ENCODE data around the gene SPI1. TPM values are rescaled to one million over a fixed set of nuclear protein-coding genes. Genes with fewer than 3 reads are reported as not detected.

Gene SPI1
- not detected for polyA plus RNA-seq (2013, experiment 1 of 2)
- 0.03 TPM for polyA plus RNA-seq (2013, experiment 2 of 2)

GRCh38 chr11:47378010-47378835, at the start of gene SPI1:
TSS of gene SPI1 (minus strand) at chr11:47378547. CDS start at chr11:47378353, 194 bp downstream.
- H2BK15ac ChIP-seq (ENCODE audit: low read length) = peak within 1 kb of the TSS; percentile 52
- H3K79me1 ChIP-seq (ENCODE audit: low read depth, low read length) = no peaks in the 10 kb centered on the region
- H2BK5ac ChIP-seq (ENCODE audit: low read length) = peak within 1 kb of the TSS; percentile 59
- H3K9ac ChIP-seq (ENCODE audit: low read depth, low read length, poor library complexity) = no peak within 1 kb of the TSS
- no peak within 1 kb of the TSS for H3K4ac ChIP-seq (ENCODE audit: low read length)
- H2AFZ ChIP-seq (ENCODE audit: low read length) = peak within 1 kb of the TSS; percentile 87
- no peak within 1 kb of the TSS for H2BK12ac ChIP-seq (ENCODE audit: low read length)
- H3K4me2 ChIP-seq (ENCODE audit: insufficient read depth, low read length, poor library complexity, severe bottlenecking) = no peak within 1 kb of the TSS
- H3K18ac ChIP-seq (ENCODE audit: low read length) = peak within 1 kb of the TSS; percentile 53
- H3K4me1 ChIP-seq (ENCODE audit: control insufficient read depth in 2 of 2, insufficient read depth in 1 of 2, low read depth in 1 of 2, low read length in 2 of 2) = peaks cover 0 to 4% of the 10 kb centered on the region in 2 donors
- H3K9me3 ChIP-seq (replicated peaks in 1 of 2; ENCODE audit: control insufficient read depth in 2 of 2, insufficient read depth in 1 of 2, low read depth in 1 of 2, low read length in 2 of 2) = no peaks in the 10 kb centered on the region
- peak within 1 kb of the TSS; percentile 54 for H2AK5ac ChIP-seq (ENCODE audit: low read depth, low read length)
- H3K14ac ChIP-seq (ENCODE audit: low read length) = no peak within 1 kb of the TSS
- no peaks in the 10 kb centered on the region for H3K27me3 ChIP-seq (ENCODE audit: control insufficient read depth in 3 of 3, insufficient read depth in 3 of 3, low read depth in 1 of 3, low read length in 3 of 3)
- no peak within 1 kb of the TSS for H3K27ac ChIP-seq (replicated peaks; ENCODE audit: low read length)
- no CpG with 5 or more reads among the region's 31 CpGs for WGBS, 2 donors (ENCODE audit: extremely low coverage in 2 of 2, insufficient read length in 2 of 2, insufficient replicate concordance in 1 of 2)
- H3K4me3 ChIP-seq (ENCODE audit: low read length in 2 of 2) = peak within 1 kb of the TSS in 1 of 2 donors; percentile 32
- H3K23ac ChIP-seq (ENCODE audit: low read depth, low read length, poor library complexity) = no peak within 1 kb of the TSS
- DNase-seq (ENCODE audit: low spot score) = no peak
- H2BK120ac ChIP-seq (ENCODE audit: low read depth, low read length) = no peak within 1 kb of the TSS
- H3K36me3 ChIP-seq (replicated peaks in 1 of 2; ENCODE audit: control insufficient read depth in 2 of 2, insufficient read depth in 2 of 2, low read length in 2 of 2) = no peaks in the 10 kb centered on the region
- H4K91ac ChIP-seq (ENCODE audit: low read depth, low read length, poor library complexity) = no peak within 1 kb of the TSS
- no peak within 1 kb of the TSS for H4K8ac ChIP-seq (ENCODE audit: low read depth, low read length)

GRCh38 chr11:47426062-47426956, 48.0 kb upstream of the SPI1 start, which contains the start of gene PSMC3:
TSS of gene PSMC3 (minus strand) at chr11:47426439. CDS start at chr11:47426279, 160 bp downstream.
- peak; percentile 98 for DNase-seq (ENCODE audit: low spot score)
- peak within 1 kb of the TSS; percentile 58 for H3K27ac ChIP-seq (replicated peaks; ENCODE audit: low read length)

GRCh38 chr11:47425611-47426010, 47.3 kb upstream of the SPI1 start:
- Histone ChIP-seq H2BK15ac (ENCODE audit: low read length) (no peak overlapping the region), H3K4me1 (ENCODE audit: control insufficient read depth in 2 of 2, insufficient read depth in 1 of 2, low read depth in 1 of 2, low read length in 2 of 2) (peaks cover 3 to 7% of the 10 kb centered on the region in 2 donors), H3K23ac (ENCODE audit: low read depth, low read length, poor library complexity) (peak overlapping the region; percentile 1), H2BK120ac (ENCODE audit: low read depth, low read length) (no peak overlapping the region), H2BK5ac (ENCODE audit: low read length) (peak overlapping the region; percentile 7), H3K9ac (ENCODE audit: low read depth, low read length, poor library complexity) (peak overlapping the region; percentile 83), H3K27ac (replicated peaks; ENCODE audit: low read length) (no peak overlapping the region), H3K9me3 (replicated peaks in 1 of 2; ENCODE audit: control insufficient read depth in 2 of 2, insufficient read depth in 1 of 2, low read depth in 1 of 2, low read length in 2 of 2) (no peaks in the 10 kb centered on the region), H2AK5ac (ENCODE audit: low read depth, low read length) (no peak overlapping the region), H3K79me1 (ENCODE audit: low read depth, low read length) (peaks cover 7% of the 10 kb centered on the region), H3K36me3 (replicated peaks in 1 of 2; ENCODE audit: control insufficient read depth in 2 of 2, insufficient read depth in 2 of 2, low read length in 2 of 2) (peaks cover 32 to 45% of the 10 kb centered on the region in 2 donors), H2AFZ (ENCODE audit: low read length) (peak overlapping the region; percentile 98), H3K18ac (ENCODE audit: low read length) (peak overlapping the region; percentile 48), H3K4me3 (ENCODE audit: low read length in 2 of 2) (peak overlapping the region; percentile 94 to 98), H3K4ac (ENCODE audit: low read length) (no peak overlapping the region), H3K27me3 (ENCODE audit: control insufficient read depth in 3 of 3, insufficient read depth in 3 of 3, low read depth in 1 of 3, low read length in 3 of 3) (no peaks in the 10 kb centered on the region), H3K4me2 (ENCODE audit: insufficient read depth, low read length, poor library complexity, severe bottlenecking) (peak overlapping the region; percentile 78), H3K14ac (ENCODE audit: low read length) (no peak overlapping the region), H2BK12ac (ENCODE audit: low read length) (no peak overlapping the region), H4K91ac (ENCODE audit: low read depth, low read length, poor library complexity) (no peak overlapping the region), H4K8ac (ENCODE audit: low read depth, low read length) (no peak overlapping the region)
- DNase-seq (ENCODE audit: low spot score) = no peak
- no CpG with 5 or more reads among the region's 14 CpGs for WGBS, 2 donors (ENCODE audit: extremely low coverage in 2 of 2, insufficient read length in 2 of 2, insufficient replicate concordance in 1 of 2)

More at GRCh38 chr11:47426062-47426956, 48.0 kb upstream of the SPI1 start, which contains the start of gene PSMC3:
- peaks cover 3 to 7% of the 10 kb centered on the region in 2 donors for H3K4me1 ChIP-seq (ENCODE audit: control insufficient read depth in 2 of 2, insufficient read depth in 1 of 2, low read depth in 1 of 2, low read length in 2 of 2)
- H3K36me3 ChIP-seq (replicated peaks in 1 of 2; ENCODE audit: control insufficient read depth in 2 of 2, insufficient read depth in 2 of 2, low read length in 2 of 2) = peaks cover 28 to 39% of the 10 kb centered on the region in 2 donors
- peak within 1 kb of the TSS; percentile 48 for H3K18ac ChIP-seq (ENCODE audit: low read length)
- no peak within 1 kb of the TSS for H3K14ac ChIP-seq (ENCODE audit: low read length)
- no peak within 1 kb of the TSS for H2BK15ac ChIP-seq (ENCODE audit: low read length)
- no peak within 1 kb of the TSS for H3K4ac ChIP-seq (ENCODE audit: low read length)
- H2AK5ac ChIP-seq (ENCODE audit: low read depth, low read length) = no peak within 1 kb of the TSS
- H4K8ac ChIP-seq (ENCODE audit: low read depth, low read length) = no peak within 1 kb of the TSS
- peak within 1 kb of the TSS; percentile 78 for H3K4me2 ChIP-seq (ENCODE audit: insufficient read depth, low read length, poor library complexity, severe bottlenecking)
- H2BK5ac ChIP-seq (ENCODE audit: low read length) = peak within 1 kb of the TSS; percentile 7
- no CpG with 5 or more reads among the region's 62 CpGs for WGBS, 2 donors (ENCODE audit: extremely low coverage in 2 of 2, insufficient read length in 2 of 2, insufficient replicate concordance in 1 of 2)
- peak within 1 kb of the TSS; percentile 1 for H3K23ac ChIP-seq (ENCODE audit: low read depth, low read length, poor library complexity)
- no peaks in the 10 kb centered on the region for H3K9me3 ChIP-seq (replicated peaks in 1 of 2; ENCODE audit: control insufficient read depth in 2 of 2, insufficient read depth in 1 of 2, low read depth in 1 of 2, low read length in 2 of 2)
- no peaks in the 10 kb centered on the region for H3K27me3 ChIP-seq (ENCODE audit: control insufficient read depth in 3 of 3, insufficient read depth in 3 of 3, low read depth in 1 of 3, low read length in 3 of 3)
- H3K9ac ChIP-seq (ENCODE audit: low read depth, low read length, poor library complexity) = peak within 1 kb of the TSS; percentile 83
- H3K4me3 ChIP-seq (ENCODE audit: low read length in 2 of 2) = peak within 1 kb of the TSS; percentile 94 to 98
- H2AFZ ChIP-seq (ENCODE audit: low read length) = peak within 1 kb of the TSS; percentile 98
- no peak within 1 kb of the TSS for H4K91ac ChIP-seq (ENCODE audit: low read depth, low read length, poor library complexity)
- H2BK120ac ChIP-seq (ENCODE audit: low read depth, low read length) = no peak within 1 kb of the TSS
- peaks cover 7% of the 10 kb centered on the region for H3K79me1 ChIP-seq (ENCODE audit: low read depth, low read length)
- no peak within 1 kb of the TSS for H2BK12ac ChIP-seq (ENCODE audit: low read length)
